Glutamatergic neuron (in vitro differentiated cells): Measurements from ENCODE around the gene NEXN. TPM values are rescaled to one million over a fixed set of nuclear protein-coding genes. Genes with fewer than 3 reads are reported as not detected.
A peak's percentile ranks its signal among the peaks of the same experiment; 100 is the strongest.

ENCODE experiments used
- DNase-seq: peaks from one replicate; pipeline ENCODE4 v3.0.0; 2022
- H3K27ac Mint-ChIP-seq: one replicate; pipeline ENCODE4 v1.8.0; 2020; ENCODE audit warnings: mild to moderate bottlenecking, mixed read lengths, inconsistent platforms; ENCODE audit not compliant: unreplicated experiment
- H3K27me3 Mint-ChIP-seq: one replicate; pipeline ENCODE4 v1.8.0; 2020; ENCODE audit warnings: mild to moderate bottlenecking, moderate library complexity, mixed read lengths, inconsistent platforms; ENCODE audit not compliant: unreplicated experiment
- H3K36me3 Mint-ChIP-seq: one replicate; pipeline ENCODE4 v1.8.0; 2020; ENCODE audit warnings: mild to moderate bottlenecking, mixed read lengths, inconsistent platforms; ENCODE audit not compliant: unreplicated experiment
- H3K4me1 Mint-ChIP-seq: one replicate; pipeline ENCODE4 v1.8.0; 2020; ENCODE audit warnings: mild to moderate bottlenecking, low read depth, mixed read lengths, inconsistent platforms; ENCODE audit not compliant: unreplicated experiment
- H3K4me3 Mint-ChIP-seq: one replicate; pipeline ENCODE4 v1.8.0; 2020; ENCODE audit warnings: mild to moderate bottlenecking, mixed read lengths, inconsistent platforms; ENCODE audit not compliant: unreplicated experiment
- H3K9me3 Mint-ChIP-seq: one replicate; pipeline ENCODE4 v1.8.0; 2020; ENCODE audit warnings: mild to moderate bottlenecking, moderate library complexity, mixed read lengths, inconsistent platforms; ENCODE audit not compliant: unreplicated experiment
- total RNA-seq: library from RNA; stranded (reverse); fragmentation: NEBNext Ultra II Directional; extraction: Animal tissue kit (Norgen Biotek cat#: 25700); gene quantifications from one replicate; pipeline ENCODE4 v1.2.1, GENCODE V29; 2021; ENCODE audit not compliant: unreplicated experiment
- TF ChIP-seq, protein P1 (sequence below): fragments of 200-600 bp; sonication (generic); IDR thresholded peaks from one replicate; pipeline ENCODE4 v1.5.0; 2021; ENCODE audit not compliant: partially characterized antibody, unreplicated experiment

Gene NEXN
- total RNA-seq, 1 donor from 2014 or later: 0.76 TPM

DNA sequence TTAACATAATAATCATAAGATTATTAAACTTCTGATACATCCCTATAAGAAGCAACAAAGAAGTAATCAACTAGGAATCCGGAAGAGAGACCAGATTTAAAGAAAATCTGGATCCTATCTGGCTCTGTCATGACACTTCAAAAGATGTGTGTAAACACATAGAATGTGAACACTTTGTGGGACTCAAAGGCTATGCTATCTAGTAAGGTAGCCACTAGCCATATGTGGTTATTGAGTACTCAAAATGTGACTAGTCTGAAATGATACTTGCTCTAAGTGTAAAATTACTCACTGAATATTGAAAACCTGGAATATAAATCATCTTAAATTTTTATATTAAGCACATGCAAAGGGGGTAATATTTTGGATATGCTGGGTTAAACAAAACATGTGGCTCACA is 81.8 kb downstream of the NEXN start:
- TF ChIP-seq, protein P1, sequence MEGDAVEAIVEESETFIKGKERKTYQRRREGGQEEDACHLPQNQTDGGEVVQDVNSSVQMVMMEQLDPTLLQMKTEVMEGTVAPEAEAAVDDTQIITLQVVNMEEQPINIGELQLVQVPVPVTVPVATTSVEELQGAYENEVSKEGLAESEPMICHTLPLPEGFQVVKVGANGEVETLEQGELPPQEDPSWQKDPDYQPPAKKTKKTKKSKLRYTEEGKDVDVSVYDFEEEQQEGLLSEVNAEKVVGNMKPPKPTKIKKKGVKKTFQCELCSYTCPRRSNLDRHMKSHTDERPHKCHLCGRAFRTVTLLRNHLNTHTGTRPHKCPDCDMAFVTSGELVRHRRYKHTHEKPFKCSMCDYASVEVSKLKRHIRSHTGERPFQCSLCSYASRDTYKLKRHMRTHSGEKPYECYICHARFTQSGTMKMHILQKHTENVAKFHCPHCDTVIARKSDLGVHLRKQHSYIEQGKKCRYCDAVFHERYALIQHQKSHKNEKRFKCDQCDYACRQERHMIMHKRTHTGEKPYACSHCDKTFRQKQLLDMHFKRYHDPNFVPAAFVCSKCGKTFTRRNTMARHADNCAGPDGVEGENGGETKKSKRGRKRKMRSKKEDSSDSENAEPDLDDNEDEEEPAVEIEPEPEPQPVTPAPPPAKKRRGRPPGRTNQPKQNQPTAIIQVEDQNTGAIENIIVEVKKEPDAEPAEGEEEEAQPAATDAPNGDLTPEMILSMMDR: no peak
- Mint-ChIP-seq H3K9me3 (no peaks in the 10 kb centered on the region), H3K4me1 (peaks cover 8% of the 10 kb centered on the region)

DNA sequence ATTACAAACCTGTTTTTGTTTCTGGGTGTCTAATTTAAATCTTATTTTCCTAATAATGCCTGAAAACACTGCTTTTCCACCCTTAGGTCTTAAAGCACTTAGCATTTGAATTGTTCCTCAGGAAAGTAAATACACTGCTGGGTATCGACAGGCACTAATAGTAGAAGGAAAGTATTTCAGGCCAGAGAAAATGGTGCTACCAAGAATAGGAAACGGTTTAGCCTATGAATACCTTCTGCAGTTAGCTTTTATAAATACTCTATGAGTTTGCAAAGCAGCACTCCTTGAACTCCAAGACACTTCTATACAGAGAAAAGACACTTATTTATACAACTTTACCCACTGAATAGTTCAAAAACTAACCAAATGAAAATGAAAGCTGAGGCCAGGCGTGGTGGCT is 83.7 kb downstream of the NEXN start:
- Mint-ChIP-seq H3K27me3 (peaks cover 1% of the 10 kb centered on the region), H3K27ac (no peak overlapping the region), H3K4me1 (peaks cover 23% of the 10 kb centered on the region), H3K4me3 (no peak overlapping the region), H3K36me3 (no peaks in the 10 kb centered on the region), H3K9me3 (no peaks in the 10 kb centered on the region)
- TF ChIP-seq, protein P1: no peak
- DNase-seq: no peak

More for the DNA sequence above, 81.8 kb downstream of the NEXN start:
- DNase-seq: no peak
- no peak overlapping the region for H3K27ac Mint-ChIP-seq
- peaks cover 3% of the 10 kb centered on the region for H3K27me3 Mint-ChIP-seq
- no peak overlapping the region for H3K4me3 Mint-ChIP-seq
- no peaks in the 10 kb centered on the region for H3K36me3 Mint-ChIP-seq

DNA sequence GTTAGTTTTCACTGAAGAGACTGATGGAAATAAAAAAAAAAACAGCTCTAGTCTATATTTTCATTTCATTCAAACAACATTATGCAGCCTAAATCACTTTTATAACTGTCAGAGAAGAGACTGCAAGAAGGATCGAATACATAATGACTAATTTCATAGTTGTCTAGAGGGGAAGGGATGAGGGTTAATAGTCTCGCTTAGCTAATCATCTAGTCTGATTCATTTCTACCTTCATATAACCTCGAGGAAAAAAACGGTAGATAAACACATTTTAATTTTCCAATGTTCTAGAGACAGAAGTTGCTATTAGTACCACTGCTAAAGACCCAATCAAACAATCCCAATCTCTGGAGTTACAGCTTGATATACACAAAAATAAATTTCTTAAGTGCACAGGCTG is 87.0 kb downstream of the NEXN start:
- H3K4me3 Mint-ChIP-seq: peak overlapping the region; percentile 86
- H3K27me3 Mint-ChIP-seq: peaks cover 6% of the 10 kb centered on the region
- H3K36me3 Mint-ChIP-seq: no peaks in the 10 kb centered on the region
- H3K4me1 Mint-ChIP-seq: peaks cover 25% of the 10 kb centered on the region
- TF ChIP-seq, protein P1: no peak
- peaks cover 6% of the 10 kb centered on the region for H3K9me3 Mint-ChIP-seq
- no peak for DNase-seq
- H3K27ac Mint-ChIP-seq: peak overlapping the region; percentile 33

DNA sequence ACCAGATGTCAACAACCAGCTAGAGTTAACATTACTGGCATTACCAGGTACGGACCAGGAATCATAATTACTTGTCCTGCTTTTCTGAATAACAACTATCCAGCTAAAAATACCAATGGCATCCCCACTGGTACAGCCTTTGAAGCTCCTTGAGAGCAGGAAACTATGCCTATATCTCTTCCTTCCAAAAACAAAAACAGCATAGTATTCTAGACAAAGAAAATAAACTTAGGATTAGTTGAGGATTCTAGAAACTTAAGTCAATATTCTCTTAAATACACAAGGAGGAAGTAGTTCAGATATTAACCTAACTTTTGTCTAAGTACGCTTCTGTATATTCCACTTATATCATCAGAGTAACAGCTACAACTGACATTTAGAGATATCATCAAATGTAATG is 87.5 kb downstream of the NEXN start:
- TF ChIP-seq, protein P1: no peak
- Mint-ChIP-seq H3K4me3 (peak overlapping the region; percentile 86), H3K4me1 (peaks cover 28% of the 10 kb centered on the region), H3K27me3 (peaks cover 8% of the 10 kb centered on the region), H3K36me3 (no peaks in the 10 kb centered on the region), H3K9me3 (peaks cover 6% of the 10 kb centered on the region), H3K27ac (no peak overlapping the region)
- DNase-seq: no peak

DNA sequence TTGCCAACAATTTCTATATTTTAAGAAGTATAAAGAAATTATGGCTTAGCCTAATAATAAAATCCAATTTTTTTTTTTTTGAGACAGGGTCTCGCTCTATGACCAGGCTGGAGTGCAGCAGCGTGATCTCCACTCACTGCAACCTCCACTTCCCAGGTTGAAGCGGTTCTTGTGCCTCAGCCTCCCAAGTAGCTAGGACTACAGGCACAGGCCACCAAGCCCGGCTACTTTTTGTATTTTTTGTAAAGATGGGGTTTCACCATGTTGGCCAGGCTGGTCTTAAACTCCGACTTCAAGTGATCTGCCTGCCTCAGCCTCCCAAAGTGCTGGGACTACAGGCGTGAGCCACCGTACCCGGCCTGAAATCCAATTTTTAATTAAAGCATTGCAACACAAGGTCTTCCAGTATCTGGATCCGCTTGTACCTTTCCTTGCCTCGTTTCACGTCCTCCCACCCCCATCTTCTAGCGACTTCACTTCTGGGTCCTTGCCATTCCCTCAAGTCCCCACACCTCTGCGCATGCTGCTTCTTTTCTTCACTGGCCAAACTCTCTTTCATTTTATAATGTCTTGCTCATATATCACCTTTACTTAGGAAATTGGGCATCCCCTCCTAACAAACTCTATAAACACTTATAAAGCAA is 88.1 kb downstream of the NEXN start:
- Mint-ChIP-seq H3K9me3 (peaks cover 6% of the 10 kb centered on the region), H3K36me3 (no peaks in the 10 kb centered on the region), H3K4me3 (no peak overlapping the region), H3K27me3 (peaks cover 8% of the 10 kb centered on the region), H3K4me1 (peaks cover 29% of the 10 kb centered on the region), H3K27ac (peak overlapping the region; percentile 68)
- no peak for DNase-seq
- TF ChIP-seq, protein P1: no peak
